Neural progenitor cell (in vitro differentiated cells): Measurements from ENCODE around the gene GNG14.

Experiments used
- CTCF ChIP-seq: fragments of 200-600 bp; sonication (generic); IDR thresholded peaks from 2 replicates; pipeline ENCODE4 v1.5.1; 2017; ENCODE audit warnings: antibody characterized with exemption, mild to moderate bottlenecking
- EZH2 ChIP-seq: fragments of 200-600 bp; sonication (generic); IDR thresholded peaks from 2 replicates; pipeline ENCODE4 v1.6.1; 2017; ENCODE audit warnings: antibody characterized with exemption, mild to moderate bottlenecking, moderate library complexity
- EZH2phosphoT487 ChIP-seq: fragments of 200-600 bp; sonication (generic); IDR thresholded peaks from 2 replicates; pipeline ENCODE4 v1.6.1; 2017; ENCODE audit warnings: antibody characterized with exemption

- no peak for TF ChIP-seq CTCF
- no peak for TF ChIP-seq EZH2phosphoT487
- no peak for TF ChIP-seq EZH2
Measured at GRCh38 chr19:12657966-12658365, 29.8 kb upstream of the GNG14 start.
